ENCODE data around the gene STK32B. TPM values are rescaled to one million over a fixed set of nuclear protein-coding genes. Genes with fewer than 3 reads are reported as not detected.
"Not testable (repeated sequence)": the region's sequence is repeated elsewhere in the genome, so short reads cannot be mapped to it uniquely, and the experiment has no call there.

The STK32B gene
- 1.3 and 1.7 TPM in 2 replicates for total RNA-seq (2012; rRNA removed)

DNA sequence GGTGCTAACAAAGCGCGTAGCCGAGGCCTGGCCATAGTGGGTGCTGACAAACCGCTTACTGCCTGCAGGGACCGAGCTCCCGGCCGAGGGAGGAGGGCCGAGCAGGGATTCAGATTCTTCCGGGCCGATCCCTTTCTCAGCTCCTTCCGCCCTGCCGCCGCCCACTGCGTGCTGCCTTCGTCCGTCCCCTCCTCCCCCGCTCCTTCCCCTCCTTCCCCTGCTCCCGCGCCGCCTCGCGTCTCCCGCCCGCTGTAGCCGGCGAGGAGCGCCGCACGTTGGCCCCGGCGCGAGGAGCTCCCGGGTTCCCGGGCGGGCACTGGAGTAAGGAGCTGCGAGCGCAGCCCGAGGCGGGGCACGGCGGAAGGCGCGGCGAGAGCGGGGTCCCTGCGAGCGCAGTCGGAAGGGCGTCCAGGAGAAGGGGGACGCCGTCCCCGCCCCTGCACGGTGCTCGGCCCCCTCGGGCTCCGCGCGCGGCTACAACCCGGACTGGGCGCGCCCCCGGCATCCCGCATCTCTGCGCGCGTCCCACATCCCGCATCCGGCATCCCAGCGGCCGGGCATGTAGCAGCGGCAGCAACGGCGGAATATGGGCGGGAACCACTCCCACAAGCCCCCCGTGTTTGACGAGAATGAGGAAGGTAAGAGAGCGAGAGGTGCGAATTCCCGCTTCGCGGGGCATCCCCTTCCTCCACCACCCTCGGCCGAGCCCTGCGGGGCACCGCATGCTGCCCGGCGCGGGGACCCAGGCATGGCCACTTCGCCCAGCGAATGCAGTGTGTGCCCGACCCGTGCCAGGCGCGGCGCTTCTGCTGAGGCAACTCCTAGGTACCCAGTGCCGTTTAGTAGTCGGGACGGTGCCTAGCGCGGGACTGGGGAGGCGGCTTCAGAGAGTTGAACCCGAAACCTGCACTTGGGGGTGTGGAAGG, at the start of gene STK32B:
Gene STK32B, plus strand, starts transcription at position 203 of the 926 bp plus-strand sequence.
- peak within 1 kb of the TSS; percentile 80 for H3K9ac ChIP-seq (ENCODE audit: low read depth, low read length)
- peak within 1 kb of the TSS; percentile 73 for H3K4me3 ChIP-seq (ENCODE audit: low read length)
- no peaks in the 10 kb centered on the region for H3K9me3 ChIP-seq (replicated peaks; ENCODE audit: low read length)
- peak within 1 kb of the TSS; percentile 99 for H3K4me2 ChIP-seq (ENCODE audit: low read length)
- H3K36me3 ChIP-seq (ENCODE audit: insufficient read depth, low read length): no peaks in the 10 kb centered on the region
- no peaks in the 10 kb centered on the region for H3K27me3 ChIP-seq (ENCODE audit: control insufficient read depth, insufficient read depth, low read length)
- peaks cover 11% of the 10 kb centered on the region for H3K4me1 ChIP-seq (ENCODE audit: control insufficient read depth, insufficient read depth, low read length)

DNA sequence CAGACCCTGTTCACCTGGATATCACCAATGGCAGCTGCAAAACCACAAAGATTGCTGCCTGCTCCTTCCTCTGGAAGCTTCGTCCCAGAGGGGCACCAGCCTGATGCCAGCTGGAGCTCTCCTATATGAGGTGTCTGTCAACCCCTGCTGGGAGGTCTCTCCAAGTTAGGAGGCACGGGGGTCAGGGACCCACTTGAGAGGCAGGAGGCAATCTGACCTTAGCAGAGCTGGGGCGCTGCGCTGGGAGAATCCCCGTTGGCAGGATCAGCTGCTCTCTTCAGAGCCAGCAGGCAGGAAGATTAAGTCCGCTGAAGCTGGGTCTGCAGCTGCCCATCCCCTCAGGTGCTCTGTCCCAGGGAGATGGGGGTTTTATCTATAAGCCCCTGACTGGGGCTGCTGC, 49.6 kb upstream of the STK32B start:
- H3K4me1 ChIP-seq (ENCODE audit: control insufficient read depth, insufficient read depth, low read length); H3K4me3 ChIP-seq (ENCODE audit: low read length); H3K4me2 ChIP-seq (ENCODE audit: low read length); H3K9me3 ChIP-seq (replicated peaks; ENCODE audit: low read length); H3K36me3 ChIP-seq (ENCODE audit: insufficient read depth, low read length); H3K9ac ChIP-seq (ENCODE audit: low read depth, low read length): not testable (repeated sequence)
- H3K27me3 ChIP-seq (ENCODE audit: control insufficient read depth, insufficient read depth, low read length): peaks cover 26% of the 10 kb centered on the region

DNA sequence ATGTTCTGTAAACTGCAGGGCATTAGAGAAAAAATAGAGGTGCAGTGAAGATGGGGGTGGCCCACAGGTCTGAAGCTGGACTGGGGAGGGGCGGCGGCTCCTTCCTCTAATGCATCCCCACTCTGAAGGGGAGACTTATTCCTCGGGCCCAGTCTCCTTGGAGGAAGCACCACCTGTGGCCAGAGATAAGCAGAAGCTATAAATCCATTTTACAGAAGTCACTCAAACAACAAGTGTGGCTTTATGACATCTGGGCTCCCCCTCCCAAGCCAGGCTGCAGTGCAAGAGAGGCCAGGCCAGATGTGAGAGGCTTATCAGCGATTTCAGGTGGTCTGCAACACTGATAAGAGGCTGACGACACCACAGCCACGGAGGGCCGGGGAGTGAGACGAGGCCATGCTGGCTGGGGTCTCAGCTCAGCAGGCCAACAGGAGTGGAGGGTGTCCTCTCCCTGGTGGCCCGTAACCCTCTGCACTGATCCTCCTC, 47.9 kb upstream of the STK32B start:
- no peak overlapping the region for H3K4me3 ChIP-seq (ENCODE audit: low read length)
- no peaks in the 10 kb centered on the region for H3K4me1 ChIP-seq (ENCODE audit: control insufficient read depth, insufficient read depth, low read length)
- H3K4me2 ChIP-seq (ENCODE audit: low read length): no peak overlapping the region
- no peaks in the 10 kb centered on the region for H3K36me3 ChIP-seq (ENCODE audit: insufficient read depth, low read length)
- peaks cover 34% of the 10 kb centered on the region for H3K27me3 ChIP-seq (ENCODE audit: control insufficient read depth, insufficient read depth, low read length)
- no peak overlapping the region for H3K9ac ChIP-seq (ENCODE audit: low read depth, low read length)
- no peaks in the 10 kb centered on the region for H3K9me3 ChIP-seq (replicated peaks; ENCODE audit: low read length)

DNA sequence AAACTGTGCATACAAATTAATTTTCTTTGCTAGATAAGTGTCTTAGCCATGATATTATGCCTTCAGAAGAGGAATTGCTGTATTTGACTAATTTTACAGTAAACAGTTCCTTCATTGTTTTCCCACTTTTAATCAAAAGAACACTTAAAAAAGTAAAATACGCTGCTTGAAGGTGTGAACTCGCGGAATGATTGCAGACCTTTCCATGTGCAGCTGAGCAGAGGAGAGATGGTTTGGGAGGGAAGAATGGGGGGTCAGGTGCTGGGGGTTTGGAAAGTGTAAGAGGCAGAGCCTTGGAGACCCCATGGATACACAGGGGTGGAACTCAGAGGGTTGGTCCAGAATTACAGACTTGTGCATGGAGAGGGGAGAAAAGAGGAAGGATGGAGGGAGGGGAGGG, 47.4 kb upstream of the STK32B start:
- Histone ChIP-seq H3K27me3 (ENCODE audit: control insufficient read depth, insufficient read depth, low read length) (peaks cover 34% of the 10 kb centered on the region), H3K9me3 (replicated peaks; ENCODE audit: low read length) (no peaks in the 10 kb centered on the region), H3K4me2 (ENCODE audit: low read length) (no peak overlapping the region), H3K36me3 (ENCODE audit: insufficient read depth, low read length) (no peaks in the 10 kb centered on the region), H3K4me3 (ENCODE audit: low read length) (no peak overlapping the region), H3K4me1 (ENCODE audit: control insufficient read depth, insufficient read depth, low read length) (no peaks in the 10 kb centered on the region), H3K9ac (ENCODE audit: low read depth, low read length) (no peak overlapping the region)

DNA sequence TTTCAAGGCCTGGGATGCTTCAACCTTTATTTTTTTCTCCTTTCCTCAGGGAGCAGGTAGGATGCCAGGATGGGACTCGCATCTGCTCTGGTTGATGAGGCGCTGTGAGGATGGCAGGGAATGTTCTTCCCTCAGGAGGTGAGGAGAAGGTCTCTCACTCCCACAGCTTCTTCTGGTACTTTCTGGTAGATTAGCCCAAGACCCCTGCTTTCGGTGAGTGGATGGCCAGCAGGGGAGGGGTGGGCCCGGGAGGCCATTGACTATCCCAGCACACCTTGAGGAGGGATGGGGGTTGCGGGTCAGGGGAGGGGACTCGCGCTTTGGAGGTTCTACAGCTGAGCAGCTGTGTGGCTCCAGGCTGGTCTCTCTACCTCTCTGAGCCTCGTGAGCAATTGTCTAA, 46.8 kb upstream of the STK32B start:
- H3K36me3 ChIP-seq (ENCODE audit: insufficient read depth, low read length): no peaks in the 10 kb centered on the region
- H3K4me2 ChIP-seq (ENCODE audit: low read length): no peak overlapping the region
- no peaks in the 10 kb centered on the region for H3K9me3 ChIP-seq (replicated peaks; ENCODE audit: low read length)
- no peak overlapping the region for H3K9ac ChIP-seq (ENCODE audit: low read depth, low read length)
- peaks cover 34% of the 10 kb centered on the region for H3K27me3 ChIP-seq (ENCODE audit: control insufficient read depth, insufficient read depth, low read length)
- H3K4me3 ChIP-seq (ENCODE audit: low read length): no peak overlapping the region
- H3K4me1 ChIP-seq (ENCODE audit: control insufficient read depth, insufficient read depth, low read length): no peaks in the 10 kb centered on the region

DNA sequence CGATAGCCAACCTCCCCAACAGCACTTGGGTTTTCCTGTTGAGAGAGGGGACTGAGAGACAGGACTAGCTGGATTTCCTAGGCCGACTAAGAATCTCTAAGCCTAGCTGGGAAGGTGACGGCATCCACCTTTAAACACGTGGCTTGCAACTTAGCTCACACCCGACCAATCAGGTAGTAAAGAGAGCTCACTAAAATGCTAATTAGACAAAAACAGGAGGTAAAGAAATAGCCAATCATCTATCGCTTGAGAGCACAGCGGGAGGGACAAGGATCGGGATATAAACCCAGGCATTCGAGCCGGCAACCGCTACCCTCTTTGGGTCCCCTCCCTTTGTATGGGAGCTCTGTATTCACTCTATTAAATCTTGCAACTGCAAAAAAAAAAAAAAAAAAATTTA, 44.3 kb upstream of the STK32B start:
- H3K4me3 ChIP-seq (ENCODE audit: low read length); H3K36me3 ChIP-seq (ENCODE audit: insufficient read depth, low read length); H3K4me2 ChIP-seq (ENCODE audit: low read length); H3K9ac ChIP-seq (ENCODE audit: low read depth, low read length); H3K4me1 ChIP-seq (ENCODE audit: control insufficient read depth, insufficient read depth, low read length); H3K9me3 ChIP-seq (replicated peaks; ENCODE audit: low read length): not testable (repeated sequence)
- peaks cover 44% of the 10 kb centered on the region for H3K27me3 ChIP-seq (ENCODE audit: control insufficient read depth, insufficient read depth, low read length)

DNA sequence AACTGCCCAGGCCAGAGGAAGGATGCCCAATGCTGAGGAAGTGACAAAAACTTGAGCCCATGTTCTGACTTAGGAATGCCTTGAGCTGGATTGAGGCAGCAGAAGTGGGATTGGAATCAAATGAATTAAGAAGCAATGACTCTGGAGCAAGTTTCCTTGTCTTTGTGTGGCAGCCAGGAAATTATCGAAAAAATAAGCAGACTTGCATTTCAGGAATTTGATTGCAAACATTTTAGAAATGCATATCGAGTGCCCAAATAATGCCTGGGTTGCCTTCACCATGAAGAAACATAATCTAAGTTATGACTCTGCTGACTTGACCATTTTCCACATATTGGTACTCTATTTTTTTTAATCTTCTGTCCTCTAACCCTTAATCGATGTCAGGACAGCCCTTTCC, 41.5 kb upstream of the STK32B start:
- Histone ChIP-seq H3K27me3 (ENCODE audit: control insufficient read depth, insufficient read depth, low read length) (peaks cover 39% of the 10 kb centered on the region), H3K4me2 (ENCODE audit: low read length) (no peak overlapping the region), H3K9me3 (replicated peaks; ENCODE audit: low read length) (no peaks in the 10 kb centered on the region), H3K36me3 (ENCODE audit: insufficient read depth, low read length) (no peaks in the 10 kb centered on the region), H3K4me3 (ENCODE audit: low read length) (no peak overlapping the region), H3K4me1 (ENCODE audit: control insufficient read depth, insufficient read depth, low read length) (no peaks in the 10 kb centered on the region), H3K9ac (ENCODE audit: low read depth, low read length) (no peak overlapping the region)

DNA sequence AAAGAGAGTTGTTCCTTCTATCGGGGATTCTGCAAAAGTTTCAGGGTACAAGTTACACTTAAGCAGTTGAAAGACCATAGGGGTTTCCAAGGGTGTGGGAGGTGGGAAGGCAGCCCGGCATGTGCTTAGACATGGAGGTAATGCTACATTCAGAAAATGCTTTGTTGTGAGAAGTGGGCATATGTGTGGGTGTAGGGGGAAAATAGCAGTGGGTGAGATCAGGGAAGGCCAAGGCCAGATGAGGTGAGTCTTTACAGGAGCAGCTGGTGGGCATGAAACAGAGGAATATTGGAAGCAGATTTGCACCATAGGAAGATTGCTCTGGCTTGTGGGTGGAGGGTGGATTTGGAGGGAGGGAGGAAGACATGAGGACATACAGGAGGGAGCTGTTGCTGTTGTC, 40.3 kb upstream of the STK32B start:
- H3K4me3 ChIP-seq (ENCODE audit: low read length): no peak overlapping the region
- H3K9me3 ChIP-seq (replicated peaks; ENCODE audit: low read length): no peaks in the 10 kb centered on the region
- no peak overlapping the region for H3K9ac ChIP-seq (ENCODE audit: low read depth, low read length)
- no peaks in the 10 kb centered on the region for H3K36me3 ChIP-seq (ENCODE audit: insufficient read depth, low read length)
- H3K4me2 ChIP-seq (ENCODE audit: low read length): no peak overlapping the region
- no peaks in the 10 kb centered on the region for H3K4me1 ChIP-seq (ENCODE audit: control insufficient read depth, insufficient read depth, low read length)
- H3K27me3 ChIP-seq (ENCODE audit: control insufficient read depth, insufficient read depth, low read length): peaks cover 42% of the 10 kb centered on the region

DNA sequence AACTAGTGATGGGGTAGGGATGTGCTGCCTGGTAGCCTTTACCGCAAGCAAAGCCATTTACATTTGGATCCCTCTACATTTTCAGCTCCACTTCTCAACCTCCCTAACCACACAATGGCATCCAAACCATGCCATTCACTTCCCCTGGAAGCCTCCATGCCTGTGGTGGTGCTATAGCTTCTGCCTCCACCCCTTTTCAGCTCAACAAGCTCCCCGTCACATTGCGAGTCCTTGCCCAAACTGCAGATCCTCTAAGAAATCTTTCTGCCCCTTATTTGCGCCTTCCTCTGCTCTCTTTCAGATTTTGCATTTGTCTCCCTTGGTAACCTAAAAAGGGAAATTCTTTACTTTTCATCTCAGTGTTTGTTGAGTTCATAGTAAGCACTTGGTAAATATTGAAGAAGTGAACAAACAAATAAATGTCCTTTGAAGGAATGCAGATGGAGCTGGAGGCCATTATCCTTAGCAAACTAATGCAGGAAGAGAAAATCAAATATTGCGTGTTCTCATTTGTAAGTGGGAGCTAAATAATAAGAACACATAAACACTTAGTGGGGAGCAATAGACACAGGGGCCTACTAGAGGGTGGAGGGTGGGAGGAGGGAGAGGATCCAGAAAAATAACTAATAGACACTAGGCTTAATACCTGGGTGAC, 38.9 kb upstream of the STK32B start:
- no peak overlapping the region for H3K9ac ChIP-seq (ENCODE audit: low read depth, low read length)
- peaks cover 40% of the 10 kb centered on the region for H3K27me3 ChIP-seq (ENCODE audit: control insufficient read depth, insufficient read depth, low read length)
- no peak overlapping the region for H3K4me3 ChIP-seq (ENCODE audit: low read length)
- H3K4me2 ChIP-seq (ENCODE audit: low read length): no peak overlapping the region
- no peaks in the 10 kb centered on the region for H3K4me1 ChIP-seq (ENCODE audit: control insufficient read depth, insufficient read depth, low read length)
- no peaks in the 10 kb centered on the region for H3K9me3 ChIP-seq (replicated peaks; ENCODE audit: low read length)
- H3K36me3 ChIP-seq (ENCODE audit: insufficient read depth, low read length): no peaks in the 10 kb centered on the region

DNA sequence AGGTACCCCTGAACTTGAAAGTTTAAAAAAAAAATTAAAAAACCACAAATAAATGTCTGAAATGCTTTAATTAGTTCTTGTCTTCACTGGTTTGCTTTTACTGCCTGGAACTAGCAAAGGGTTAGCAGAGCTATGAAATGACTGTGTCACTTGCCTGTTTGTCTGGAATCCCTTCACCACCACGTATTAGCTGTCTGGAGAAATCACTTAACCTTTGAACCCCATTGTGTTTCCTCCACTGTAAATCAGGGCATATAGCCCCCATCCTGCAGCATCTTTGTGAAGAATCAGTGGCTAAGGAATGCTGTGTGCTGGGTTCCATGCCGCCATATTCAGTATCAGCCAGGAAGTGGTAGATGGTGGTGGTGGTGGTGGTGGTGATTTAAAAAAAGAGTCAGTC, 38.3 kb upstream of the STK32B start:
- Histone ChIP-seq H3K4me3 (ENCODE audit: low read length) (no peak overlapping the region), H3K27me3 (ENCODE audit: control insufficient read depth, insufficient read depth, low read length) (peaks cover 37% of the 10 kb centered on the region), H3K36me3 (ENCODE audit: insufficient read depth, low read length) (no peaks in the 10 kb centered on the region), H3K4me1 (ENCODE audit: control insufficient read depth, insufficient read depth, low read length) (no peaks in the 10 kb centered on the region), H3K9me3 (replicated peaks; ENCODE audit: low read length) (no peaks in the 10 kb centered on the region), H3K4me2 (ENCODE audit: low read length) (no peak overlapping the region), H3K9ac (ENCODE audit: low read depth, low read length) (no peak overlapping the region)

DNA sequence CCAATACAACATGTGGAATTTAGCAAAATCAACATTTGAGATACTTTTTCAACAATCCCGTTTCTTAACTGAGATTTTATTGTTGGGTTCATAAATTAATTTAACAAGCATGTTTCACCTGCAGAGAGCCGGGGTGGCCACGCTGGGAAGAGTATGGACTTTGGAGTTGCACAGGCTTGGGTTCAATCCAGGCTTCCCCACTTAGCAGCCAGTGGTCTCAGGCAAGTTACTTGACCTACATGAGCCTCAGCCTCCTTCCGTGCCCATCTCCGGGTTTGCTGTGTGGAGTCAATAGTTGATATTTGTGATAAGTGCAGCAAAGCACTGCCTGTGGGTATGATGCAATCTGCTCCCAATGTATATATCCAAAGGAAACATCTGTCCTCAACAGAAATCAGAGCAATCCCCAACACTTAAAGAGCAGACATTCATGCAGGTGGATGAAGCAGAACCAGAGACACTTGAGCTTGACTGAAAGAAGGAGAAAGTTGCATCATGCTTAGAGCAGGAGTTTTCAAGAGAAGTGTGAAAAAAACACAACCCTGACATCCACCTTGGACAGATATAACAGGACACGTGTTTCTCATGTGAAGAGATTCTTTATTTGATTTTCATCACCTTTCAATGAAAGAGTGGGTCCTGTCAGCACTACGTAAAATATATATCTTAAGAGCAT, 37.1 kb upstream of the STK32B start:
- H3K27me3 ChIP-seq (ENCODE audit: control insufficient read depth, insufficient read depth, low read length): peaks cover 34% of the 10 kb centered on the region
- H3K9ac ChIP-seq (ENCODE audit: low read depth, low read length): no peak overlapping the region
- H3K4me1 ChIP-seq (ENCODE audit: control insufficient read depth, insufficient read depth, low read length): peaks cover 2% of the 10 kb centered on the region
- H3K4me3 ChIP-seq (ENCODE audit: low read length): no peak overlapping the region
- no peak overlapping the region for H3K4me2 ChIP-seq (ENCODE audit: low read length)
- no peaks in the 10 kb centered on the region for H3K36me3 ChIP-seq (ENCODE audit: insufficient read depth, low read length)
- H3K9me3 ChIP-seq (replicated peaks; ENCODE audit: low read length): no peaks in the 10 kb centered on the region
